GM18498 (cell line): ENCODE results near the gene ANO7.

Experiments
- ATAC-seq: cut with Tn5 transposase; IDR thresholded peaks from one replicate; pipeline ENCODE4 v1.9.1; 2021; ENCODE audit warnings: mild to moderate bottlenecking, moderate library complexity; ENCODE audit not compliant: unreplicated experiment

Gene ANO7

DNA sequence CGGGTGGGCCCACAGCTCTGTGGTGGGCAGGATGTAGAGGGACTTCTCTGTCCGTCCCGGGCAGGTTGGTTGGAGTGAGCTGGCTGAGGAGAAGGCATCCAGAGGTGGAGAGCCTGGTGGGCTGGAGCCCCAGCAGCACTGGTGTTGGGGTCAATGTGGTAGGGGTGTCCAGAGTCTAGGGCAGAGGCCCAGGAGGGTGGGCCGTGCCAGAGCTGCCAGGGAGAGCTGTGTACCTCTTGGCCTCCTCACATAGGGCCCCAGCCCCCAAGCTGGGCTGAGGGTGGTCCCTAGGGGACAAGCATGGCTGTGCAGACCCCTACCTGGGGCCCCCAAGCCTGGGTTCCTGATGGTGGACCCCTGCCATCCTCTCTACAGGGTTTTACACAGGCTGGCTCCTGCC, 16.0 kb downstream of the ANO7 start:
- ATAC-seq: no peak

DNA sequence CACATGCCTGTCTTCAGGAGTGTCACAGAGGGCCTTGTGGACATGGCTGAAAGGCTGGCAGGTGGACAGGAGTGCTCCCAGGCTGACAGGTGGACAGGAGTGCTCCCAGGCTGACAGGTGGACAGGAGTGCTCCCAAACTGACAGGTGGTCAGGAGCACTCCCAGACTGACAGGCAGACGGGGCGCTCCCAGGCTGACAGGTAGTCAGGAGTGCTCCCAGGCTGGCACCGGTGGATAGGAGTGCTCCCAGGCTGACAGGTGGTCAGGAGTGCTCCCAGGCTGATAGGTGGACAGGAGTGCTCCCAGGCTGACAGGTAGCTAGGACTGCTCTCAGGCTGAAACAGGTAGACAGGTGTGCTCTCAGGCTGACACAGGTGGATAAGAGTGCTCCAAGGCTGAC, 16.6 kb downstream of the ANO7 start:
- no peak for ATAC-seq

DNA sequence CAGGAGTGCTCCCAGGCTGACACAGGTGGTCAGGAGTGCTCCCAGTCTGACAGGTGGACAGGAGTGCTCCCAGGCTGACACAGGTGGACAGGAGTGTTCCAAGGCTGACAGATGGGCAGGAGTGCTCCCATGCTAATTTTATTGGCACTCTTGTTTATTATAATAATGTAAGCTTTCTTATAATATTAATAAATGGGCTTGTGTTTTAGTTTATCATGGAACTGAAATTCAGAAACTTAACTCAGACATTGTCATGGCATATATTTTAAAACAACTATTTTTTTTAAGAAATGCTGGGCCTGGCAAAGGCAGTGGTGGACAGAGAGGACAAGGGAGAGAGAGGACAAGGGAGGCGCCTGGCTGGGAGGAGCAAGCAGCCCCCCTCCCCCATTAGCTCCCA, 18.7 kb downstream of the ANO7 start:
- ATAC-seq: no peak

DNA sequence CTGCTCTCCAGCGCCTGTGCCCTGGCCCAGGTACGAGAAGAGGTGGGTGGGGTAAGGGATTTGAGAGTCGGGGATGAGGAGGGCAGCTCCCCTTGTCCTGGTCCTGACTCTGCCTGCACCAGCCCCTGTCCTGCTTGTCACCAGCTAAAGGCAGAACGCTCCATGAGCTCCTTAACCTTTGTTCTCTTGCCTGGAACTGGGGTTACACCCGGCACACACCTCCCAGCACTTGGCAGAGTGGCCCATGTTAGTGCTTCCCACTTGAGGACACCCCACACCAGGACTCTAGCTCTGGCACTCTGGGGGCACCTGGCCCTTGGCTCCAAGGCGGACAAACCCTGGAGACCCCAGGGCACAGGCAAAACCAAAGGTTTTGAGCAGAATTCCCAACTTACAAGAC, 19.2 kb downstream of the ANO7 start:
- no peak for ATAC-seq

GRCh38 chr2:241208058-241208457, 19.6 kb downstream of the ANO7 start:
- no peak for ATAC-seq

GRCh38 chr2:241209271-241209670, 20.8 kb downstream of the ANO7 start:
- no peak for ATAC-seq

GRCh38 chr2:241211276-241211675, 22.8 kb downstream of the ANO7 start:
- no peak for ATAC-seq

GRCh38 chr2:241213041-241213440, 24.6 kb downstream of the ANO7 start:
- no peak for ATAC-seq

GRCh38 chr2:241213567-241213966, 25.1 kb downstream of the ANO7 start:
- no peak for ATAC-seq

GRCh38 chr2:241214209-241214608, 25.7 kb downstream of the ANO7 start:
- ATAC-seq: no peak

DNA sequence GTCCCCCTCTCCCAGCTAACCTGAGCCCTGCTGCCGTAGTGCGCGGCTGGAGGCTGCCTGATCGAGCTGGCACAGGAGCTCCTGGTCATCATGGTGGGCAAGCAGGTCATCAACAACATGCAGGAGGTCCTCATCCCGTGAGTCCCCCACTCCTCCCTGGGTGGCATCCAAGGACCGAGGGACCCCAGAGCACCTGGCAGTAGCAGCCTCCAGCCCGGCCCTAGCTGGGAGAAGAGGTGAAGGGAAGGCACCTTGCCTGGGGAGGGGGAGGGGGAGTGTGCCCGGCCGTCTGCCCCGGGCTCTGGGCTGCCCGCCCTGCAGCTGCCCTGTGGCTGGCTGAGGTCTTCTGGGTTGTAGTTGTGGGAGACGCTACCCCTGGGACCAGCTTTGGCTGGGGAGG, 26.3 kb downstream of the ANO7 start:
- ATAC-seq: no peak

DNA sequence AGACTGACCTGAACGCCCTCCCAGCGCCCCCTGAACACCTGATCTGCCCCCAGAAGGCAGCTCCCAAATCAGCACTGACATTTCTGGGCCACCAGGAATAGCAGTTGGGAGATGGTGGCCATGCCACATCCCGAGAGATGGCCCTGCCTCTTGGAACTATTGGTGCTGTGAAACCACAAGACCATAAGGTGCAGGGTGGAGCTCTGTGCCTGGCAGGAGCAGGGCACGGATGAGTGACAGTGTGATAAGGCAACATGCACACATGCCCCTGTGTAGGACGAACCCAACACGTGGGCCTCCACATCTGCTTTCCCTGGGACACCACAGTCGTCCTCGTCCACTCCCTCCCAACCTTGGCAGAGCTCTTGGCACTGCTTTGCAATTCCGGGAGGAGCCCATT, 26.9 kb downstream of the ANO7 start:
- no peak for ATAC-seq

DNA sequence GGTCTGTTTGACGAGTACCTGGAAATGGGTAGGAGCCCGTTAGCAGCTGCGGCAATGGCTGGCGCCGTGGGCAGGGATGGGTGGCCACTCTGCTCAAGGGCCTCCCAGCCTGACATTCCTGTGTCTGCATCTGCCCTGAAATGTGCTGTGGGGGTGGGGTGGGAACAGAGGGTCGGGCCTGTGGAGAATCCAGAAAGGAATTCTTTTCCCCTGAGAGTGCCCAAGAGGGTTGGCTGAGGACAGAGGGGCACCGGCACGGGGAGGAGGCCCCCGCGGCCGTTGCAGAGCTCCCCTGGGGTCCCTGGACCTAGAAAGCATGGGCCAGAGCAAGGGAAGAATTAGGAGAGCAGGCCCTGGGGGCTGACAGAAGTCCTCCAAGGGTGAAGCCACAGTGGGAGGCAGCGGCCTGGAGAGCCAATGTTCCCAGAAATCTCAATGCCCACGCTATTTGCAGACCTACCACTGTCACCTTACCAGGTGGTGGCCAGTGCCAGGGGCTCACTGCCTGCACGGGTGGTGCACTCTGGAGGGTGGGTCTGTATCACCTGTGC, 27.8 kb downstream of the ANO7 start:
- no peak for ATAC-seq

- no peak for ATAC-seq
Measured at GRCh38 chr2:241217320-241218031, 29.0 kb downstream of the ANO7 start.

GRCh38 chr2:241218131-241219029, 29.9 kb downstream of the ANO7 start:
- no peak for ATAC-seq

GRCh38 chr2:241219030-241219382, 30.5 kb downstream of the ANO7 start:
- no peak for ATAC-seq

DNA sequence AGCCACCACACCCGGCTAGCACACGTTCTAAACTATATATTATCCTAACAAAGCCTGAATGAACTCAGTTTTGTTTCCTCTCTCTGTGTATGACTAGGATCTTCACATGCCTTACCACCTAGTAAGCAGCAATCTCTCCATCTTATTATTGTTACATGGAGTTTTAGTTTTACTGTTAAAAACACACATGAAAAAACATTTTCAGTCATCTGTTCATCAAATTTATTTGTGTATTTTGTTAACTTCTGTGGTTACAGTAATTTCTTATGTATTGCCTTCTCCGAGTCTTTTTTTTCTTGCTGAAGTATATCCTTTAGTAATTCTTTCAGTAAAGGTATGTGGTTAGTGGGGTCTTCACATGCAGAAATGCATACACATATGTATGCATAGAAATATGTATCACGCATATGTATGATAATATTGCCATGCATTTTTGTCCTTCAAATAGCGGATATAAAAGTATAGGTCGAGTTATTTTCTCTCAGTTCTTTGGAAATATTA, 31.4 kb downstream of the ANO7 start:
- no peak for ATAC-seq

- ATAC-seq: no peak
Measured at GRCh38 chr2:241223211-241224017, 34.9 kb downstream of the ANO7 start.

DNA sequence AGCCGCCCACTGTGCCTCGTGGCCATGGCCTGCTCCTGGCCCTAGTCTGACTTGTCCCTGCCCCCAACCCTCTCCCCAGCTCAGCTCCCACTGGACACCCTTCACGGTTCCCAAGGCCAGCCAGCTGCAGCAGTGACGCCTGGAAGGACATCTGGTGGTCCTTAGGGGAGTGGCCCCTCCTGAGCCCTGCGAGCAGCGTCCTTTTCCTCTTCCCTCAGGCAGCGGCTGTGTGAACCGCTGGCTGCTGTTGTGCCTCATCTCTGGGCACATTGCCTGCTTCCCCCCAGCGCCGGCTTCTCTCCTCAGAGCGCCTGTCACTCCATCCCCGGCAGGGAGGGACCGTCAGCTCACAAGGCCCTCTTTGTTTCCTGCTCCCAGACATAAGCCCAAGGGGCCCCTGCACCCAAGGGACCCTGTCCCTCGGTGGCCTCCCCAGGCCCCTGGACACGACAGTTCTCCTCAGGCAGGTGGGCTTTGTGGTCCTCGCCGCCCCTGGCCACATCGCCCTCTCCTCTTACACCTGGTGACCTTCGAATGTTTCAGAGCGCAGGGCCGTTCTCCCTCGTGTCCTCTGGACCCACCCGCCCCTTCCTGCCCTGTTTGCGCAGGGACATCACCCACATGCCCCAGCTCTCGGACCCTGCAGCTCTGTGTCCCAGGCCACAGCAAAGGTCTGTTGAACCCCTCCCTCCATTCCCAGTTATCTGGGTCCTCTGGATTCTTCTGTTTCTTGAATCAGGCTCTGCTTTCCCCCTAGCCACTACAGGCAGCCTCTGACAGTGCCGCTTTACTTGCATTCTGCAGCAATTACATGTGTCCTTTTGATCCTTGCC, 35.8 kb downstream of the ANO7 start:
- ATAC-seq: no peak

DNA sequence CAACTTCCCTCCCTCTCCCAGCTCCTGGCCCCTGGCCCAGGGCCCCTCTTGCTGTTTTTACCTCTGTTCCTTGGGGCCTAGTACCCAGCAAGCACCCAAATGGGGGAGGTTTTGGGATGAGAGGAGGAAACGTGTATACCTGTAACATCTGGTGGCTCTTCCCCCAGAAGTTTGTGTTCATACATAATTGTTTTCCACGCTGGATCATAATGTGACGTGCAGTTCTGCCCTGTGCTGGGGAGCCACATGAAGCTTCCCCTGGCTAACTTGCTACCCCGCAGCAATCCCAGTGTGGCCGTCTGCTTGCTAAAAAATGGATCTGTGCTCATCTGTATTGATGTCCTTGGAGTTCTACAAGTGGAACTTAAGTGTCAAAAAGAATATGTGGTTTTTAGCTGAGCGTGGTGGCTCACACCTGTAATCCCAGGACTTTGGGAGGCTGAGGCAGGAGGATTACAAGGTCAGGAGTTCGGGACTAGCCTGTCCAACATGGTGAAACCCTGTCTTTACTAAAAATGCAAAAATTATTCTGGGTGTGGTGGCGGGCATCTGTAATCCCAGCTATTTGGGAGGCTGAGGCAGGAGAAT, 36.5 kb downstream of the ANO7 start:
- no peak for ATAC-seq
